Subcutaneous adipose tissue (tissue), 4 donors: ENCODE measurements around the gene TLE4. TPM values are rescaled to one million over a fixed set of nuclear protein-coding genes. Genes with fewer than 3 reads are reported as not detected.

Experiments used
- total RNA-seq, 4 donors: library from RNA; depleted of rRNA; stranded (reverse); fragments of >200 nt; gene quantifications; one replicate each; pipeline ENCODE4 v1.1.0, GENCODE V29; 2016
- TF ChIP-seq, protein P1 (sequence below): fragments of 450-650 bp; IDR thresholded peaks from one replicate; pipeline ENCODE4 v1.5.1; 2016; ENCODE audit warnings: low read depth, mild to moderate bottlenecking, control low read depth, antibody characterized with exemption, moderate library complexity

The TLE4 gene
- total RNA-seq, 4 donors from 2014 or later: 16.5 to 25.2 (median 21.2) TPM

DNA sequence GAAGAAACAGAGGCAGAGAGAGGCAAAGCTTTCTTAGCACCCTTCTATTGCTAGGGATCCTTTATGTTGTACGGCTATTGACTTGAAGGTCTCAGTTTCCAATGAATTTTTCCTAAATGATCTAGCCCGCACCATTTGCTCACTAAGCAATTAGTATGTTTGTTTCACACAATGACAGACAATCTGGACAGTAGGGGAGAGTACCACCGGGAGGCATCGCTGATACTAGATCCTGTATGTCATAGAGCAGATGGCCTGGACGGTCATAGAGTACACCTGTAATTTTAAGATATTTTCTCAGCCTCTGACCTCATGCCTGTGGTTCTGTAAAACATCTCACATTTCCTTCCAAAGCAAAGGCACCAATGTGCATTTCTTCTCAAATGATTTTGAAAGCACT lies 194.3 kb downstream of the TLE4 start:
- TF ChIP-seq, protein P1, sequence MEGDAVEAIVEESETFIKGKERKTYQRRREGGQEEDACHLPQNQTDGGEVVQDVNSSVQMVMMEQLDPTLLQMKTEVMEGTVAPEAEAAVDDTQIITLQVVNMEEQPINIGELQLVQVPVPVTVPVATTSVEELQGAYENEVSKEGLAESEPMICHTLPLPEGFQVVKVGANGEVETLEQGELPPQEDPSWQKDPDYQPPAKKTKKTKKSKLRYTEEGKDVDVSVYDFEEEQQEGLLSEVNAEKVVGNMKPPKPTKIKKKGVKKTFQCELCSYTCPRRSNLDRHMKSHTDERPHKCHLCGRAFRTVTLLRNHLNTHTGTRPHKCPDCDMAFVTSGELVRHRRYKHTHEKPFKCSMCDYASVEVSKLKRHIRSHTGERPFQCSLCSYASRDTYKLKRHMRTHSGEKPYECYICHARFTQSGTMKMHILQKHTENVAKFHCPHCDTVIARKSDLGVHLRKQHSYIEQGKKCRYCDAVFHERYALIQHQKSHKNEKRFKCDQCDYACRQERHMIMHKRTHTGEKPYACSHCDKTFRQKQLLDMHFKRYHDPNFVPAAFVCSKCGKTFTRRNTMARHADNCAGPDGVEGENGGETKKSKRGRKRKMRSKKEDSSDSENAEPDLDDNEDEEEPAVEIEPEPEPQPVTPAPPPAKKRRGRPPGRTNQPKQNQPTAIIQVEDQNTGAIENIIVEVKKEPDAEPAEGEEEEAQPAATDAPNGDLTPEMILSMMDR: no peak

GRCh38 chr9:79768194-79768593 lies 196.4 kb downstream of the TLE4 start:
- TF ChIP-seq, protein P1: no peak

- TF ChIP-seq, protein P1: no peak
Measured at GRCh38 chr9:79769476-79770275, 197.9 kb downstream of the TLE4 start.

GRCh38 chr9:79774356-79774755 lies 202.6 kb downstream of the TLE4 start:
- TF ChIP-seq, protein P1: no peak
